Uterus (tissue), 4 donors: ENCODE measurements around the gene TMEM45B. TPM values are rescaled to one million over a fixed set of nuclear protein-coding genes. Genes with fewer than 3 reads are reported as not detected.
"Not testable (repeated sequence)": the region's sequence is repeated elsewhere in the genome, so short reads cannot be mapped to it uniquely, and the experiment has no call there.

Experiments
- DNase-seq, 2 donors: peaks; one replicate each; pipeline ENCODE4 v3.0.0-alpha.2; 2019 to 2020
- H3K27ac ChIP-seq, 2 donors: fragments of 200-600 bp; sonication (generic); 1 replicate in 1 of 2; 2 replicates in 1 of 2; pipeline ENCODE4 v1.5.1; 2016 to 2018
- H3K27me3 ChIP-seq, 2 donors: fragments of 200-600 bp; sonication (generic); one replicate each; pipeline ENCODE4 v1.5.1; 2018 to 2019; ENCODE audit warnings: control low read depth in 1 of 2
- H3K36me3 ChIP-seq, 2 donors: fragments of 200-600 bp; sonication (generic); one replicate each; pipeline ENCODE4 v1.5.1; 2019; ENCODE audit warnings: control low read depth in 1 of 2
- H3K4me1 ChIP-seq, 2 donors: fragments of 200-600 bp; sonication (generic); one replicate each; pipeline ENCODE4 v1.5.1; 2018 to 2019; ENCODE audit warnings: control low read depth in 1 of 2
- H3K4me3 ChIP-seq, 2 donors: fragments of 200-600 bp; sonication (generic); 1 replicate in 1 of 2; 2 replicates in 1 of 2; pipeline ENCODE4 v1.5.1; 2018 to 2019; ENCODE audit warnings: mild to moderate bottlenecking in 1 of 2
- H3K9me3 ChIP-seq, 2 donors: fragments of 200-600 bp; sonication (generic); one replicate each; pipeline ENCODE4 v1.5.1; 2019; ENCODE audit warnings: control low read depth in 1 of 2
- CTCF ChIP-seq, 4 experiments: fragments of 200-600 bp in 2 of 4; fragments of 450-650 bp in 2 of 4; sonication (generic) in 2 of 4; IDR thresholded peaks; one replicate each; pipeline ENCODE4 v1.5.1; 2016 to 2019; ENCODE audit warnings: antibody characterized with exemption in 4 of 4, mild to moderate bottlenecking in 2 of 4, moderate library complexity in 1 of 4
- POLR2A ChIP-seq, 2 donors: fragments of 450-650 bp; IDR thresholded peaks; one replicate each; pipeline ENCODE4 v1.6.1; 2016; ENCODE audit warnings: antibody characterized with exemption in 2 of 2, mild to moderate bottlenecking in 1 of 2, moderate library complexity in 1 of 2
- intact Hi-C: fragments of 100-400 bp; cut with DNase I; formaldehyde crosslinking; loops from one replicate; pipeline ENCODE4 v1.15.1; 2023; ENCODE audit warnings: low total_unique reads
- total RNA-seq, 4 donors: library from RNA; depleted of rRNA in 3 of 4; stranded (reverse); fragments of >200 nt in 3 of 4; gene quantifications; one replicate each; pipeline versions ENCODE4 v1.1.0 to v1.2.4, GENCODE V29; 2014 to 2023
- donor health status: DM: yes; HTN: yes; CAD: no.

The TMEM45B gene
- total RNA-seq, 4 donors from 2014 or later, result 0.18 to 2.1 (median 0.29) TPM; not detected in 1

GRCh38 chr11:129864811-129865210 is 49.2 kb downstream of the TMEM45B start:
- intact Hi-C loops, result no loop called here
- TF ChIP-seq POLR2A (IDR thresholded peaks at IDR 0.05) (no peak), CTCF (IDR thresholded peaks at IDR 0.05) (no peak)
- DNase-seq, result no peak
- Histone ChIP-seq H3K4me1 (no peaks in the 10 kb centered on the region), H3K9me3 (no peaks in the 10 kb centered on the region), H3K27me3 (no peaks in the 10 kb centered on the region), H3K27ac (no peak overlapping the region), H3K36me3 (no peaks in the 10 kb centered on the region), H3K4me3 (no peak overlapping the region)

- no peak for DNase-seq
- H3K4me1 ChIP-seq, result no peaks in the 10 kb centered on the region
- no peak for TF ChIP-seq POLR2A (IDR thresholded peaks at IDR 0.05)
- TF ChIP-seq CTCF (IDR thresholded peaks at IDR 0.05), result no peak
- H3K36me3 ChIP-seq, result no peaks in the 10 kb centered on the region
- H3K9me3 ChIP-seq, result no peaks in the 10 kb centered on the region
- intact Hi-C loops, result no loop called here
- H3K4me3 ChIP-seq, result no peak overlapping the region
- no peak overlapping the region for H3K27ac ChIP-seq
- no peaks in the 10 kb centered on the region for H3K27me3 ChIP-seq
These were observed 50.1 kb downstream of the TMEM45B start for GRCh38 chr11:129865701-129866100.

GRCh38 chr11:129866311-129866710 is 50.7 kb downstream of the TMEM45B start:
- intact Hi-C loops, result no loop called here
- no peaks in the 10 kb centered on the region for H3K4me1 ChIP-seq
- H3K27me3 ChIP-seq, result no peaks in the 10 kb centered on the region
- no peaks in the 10 kb centered on the region for H3K9me3 ChIP-seq
- no peak for TF ChIP-seq CTCF (IDR thresholded peaks at IDR 0.05)
- TF ChIP-seq POLR2A (IDR thresholded peaks at IDR 0.05), result no peak
- DNase-seq, result no peak
- no peak overlapping the region for H3K27ac ChIP-seq
- H3K4me3 ChIP-seq, result no peak overlapping the region
- H3K36me3 ChIP-seq, result no peaks in the 10 kb centered on the region

- H3K9me3 ChIP-seq, H3K27ac ChIP-seq, intact Hi-C loops, H3K36me3 ChIP-seq, DNase-seq, H3K27me3 ChIP-seq, H3K4me3 ChIP-seq, H3K4me1 ChIP-seq: not testable (repeated sequence)
These were observed 53.0 kb downstream of the TMEM45B start for GRCh38 chr11:129868626-129869025.

- Histone ChIP-seq H3K4me1 (no peaks in the 10 kb centered on the region), H3K27me3 (no peaks in the 10 kb centered on the region), H3K9me3 (no peaks in the 10 kb centered on the region), H3K4me3 (no peak overlapping the region), H3K27ac (no peak overlapping the region), H3K36me3 (no peaks in the 10 kb centered on the region)
- intact Hi-C loops, result no loop called here
- no peak for DNase-seq
- TF ChIP-seq CTCF (IDR thresholded peaks at IDR 0.05) (no peak), POLR2A (IDR thresholded peaks at IDR 0.05) (no peak)
These were observed 56.3 kb downstream of the TMEM45B start for GRCh38 chr11:129871914-129872313.

- no peak overlapping the region for H3K4me3 ChIP-seq
- no peaks in the 10 kb centered on the region for H3K27me3 ChIP-seq
- H3K4me1 ChIP-seq, result no peaks in the 10 kb centered on the region
- DNase-seq, result no peak
- no peaks in the 10 kb centered on the region for H3K36me3 ChIP-seq
- TF ChIP-seq POLR2A (IDR thresholded peaks at IDR 0.05) (no peak), CTCF (IDR thresholded peaks at IDR 0.05) (no peak)
- intact Hi-C loops, result no loop called here
- no peak overlapping the region for H3K27ac ChIP-seq
- no peaks in the 10 kb centered on the region for H3K9me3 ChIP-seq
These were observed 64.7 kb downstream of the TMEM45B start for GRCh38 chr11:129880311-129880710.
